SHP77 (cell line): ENCODE data around the gene RB1.
"Not testable (repeated sequence)": the region's sequence is repeated elsewhere in the genome, so short reads cannot be mapped to it uniquely, and the experiment has no call there.

Experiments used
- DNase-seq, 2 experiments: peaks; one replicate each; lab custom pipeline; 2025; lab: John Stamatoyannopoulos, UW

Gene RB1

GRCh38 chr13:48349525-48349924, 46.0 kb downstream of the RB1 start:
- no peak for DNase-seq

- no peak for DNase-seq
Measured at GRCh38 chr13:48353590-48353989, 50.0 kb downstream of the RB1 start.

GRCh38 chr13:48355524-48355923, 52.0 kb downstream of the RB1 start:
- not testable (repeated sequence) for DNase-seq

- DNase-seq, result no peak
Measured at GRCh38 chr13:48356750-48357149, 53.2 kb downstream of the RB1 start.

- DNase-seq, result no peak
Measured at GRCh38 chr13:48369988-48370387, 66.4 kb downstream of the RB1 start.

- no peak for DNase-seq
Measured at GRCh38 chr13:48370815-48371214, 67.3 kb downstream of the RB1 start.

GRCh38 chr13:48377857-48378256, 74.3 kb downstream of the RB1 start:
- no peak for DNase-seq

GRCh38 chr13:48380581-48380980, 77.0 kb downstream of the RB1 start:
- no peak for DNase-seq

- DNase-seq, result no peak
Measured at GRCh38 chr13:48383384-48383783, 79.8 kb downstream of the RB1 start.

- no peak for DNase-seq
Measured at GRCh38 chr13:48386816-48387215, 83.3 kb downstream of the RB1 start.

GRCh38 chr13:48391257-48391656, 87.7 kb downstream of the RB1 start:
- DNase-seq, result no peak

- no peak for DNase-seq
Measured at GRCh38 chr13:48393030-48393697, 89.6 kb downstream of the RB1 start.

GRCh38 chr13:48393698-48394085, 90.1 kb downstream of the RB1 start:
- no peak for DNase-seq

GRCh38 chr13:48397744-48398143, 94.2 kb downstream of the RB1 start:
- no peak for DNase-seq

- no peak for DNase-seq
Measured at GRCh38 chr13:48398450-48399095, 95.0 kb downstream of the RB1 start.

- no peak for DNase-seq
Measured at GRCh38 chr13:48400090-48400694, 96.6 kb downstream of the RB1 start.

GRCh38 chr13:48400850-48401291, 97.3 kb downstream of the RB1 start:
- no peak for DNase-seq

- no peak for DNase-seq
Measured at GRCh38 chr13:48401480-48401879, 97.9 kb downstream of the RB1 start.

GRCh38 chr13:48402325-48402932, 98.9 kb downstream of the RB1 start:
- no peak for DNase-seq

GRCh38 chr13:48403151-48403631, 99.6 kb downstream of the RB1 start:
- DNase-seq, result no peak

GRCh38 chr13:48403913-48404312, 100.4 kb downstream of the RB1 start:
- DNase-seq, result no peak

GRCh38 chr13:48404952-48405351, 101.4 kb downstream of the RB1 start:
- no peak for DNase-seq

GRCh38 chr13:48405875-48406274, 102.3 kb downstream of the RB1 start:
- no peak for DNase-seq
